Endothelial cell (in vitro differentiated cells): ENCODE results near the gene SLC6A19. TPM values are rescaled to one million over a fixed set of nuclear protein-coding genes. Genes with fewer than 3 reads are reported as not detected.

ENCODE experiments used
- DNase-seq: peaks from one replicate; pipeline ENCODE4 v3.0.0; 2021; ENCODE audit warnings: low spot score
- H3K27ac Mint-ChIP-seq: one replicate; pipeline ENCODE4 v1.8.0; 2021; ENCODE audit warnings: mixed read lengths, inconsistent platforms; ENCODE audit not compliant: unreplicated experiment
- H3K27me3 Mint-ChIP-seq: one replicate; pipeline ENCODE4 v1.8.0; 2021; ENCODE audit warnings: mild to moderate bottlenecking, moderate library complexity, mixed read lengths, inconsistent platforms; ENCODE audit not compliant: unreplicated experiment
- H3K36me3 Mint-ChIP-seq: one replicate; pipeline ENCODE4 v1.8.0; 2021; ENCODE audit warnings: mild to moderate bottlenecking, low read depth, mixed read lengths, inconsistent platforms; ENCODE audit not compliant: unreplicated experiment
- H3K4me1 Mint-ChIP-seq: one replicate; pipeline ENCODE4 v1.8.0; 2021; ENCODE audit warnings: mild to moderate bottlenecking, mixed read lengths, inconsistent platforms; ENCODE audit not compliant: unreplicated experiment
- H3K4me3 Mint-ChIP-seq: one replicate; pipeline ENCODE4 v1.8.0; 2021; ENCODE audit warnings: mild to moderate bottlenecking, mixed read lengths, inconsistent platforms; ENCODE audit not compliant: unreplicated experiment
- H3K9me3 Mint-ChIP-seq: one replicate; pipeline ENCODE4 v1.8.0; 2021; ENCODE audit warnings: mixed read lengths, inconsistent platforms; ENCODE audit not compliant: unreplicated experiment
- long read RNA-seq: library from polyadenylated mRNA; unstranded; transcript quantifications from one replicate; pipeline ENCODE4 v2.0.0, GENCODE V29; 2020; ENCODE audit not compliant: unreplicated experiment
- total RNA-seq: library from RNA; stranded (reverse); fragmentation: NEBNext Ultra II Directional; extraction: Animal tissue kit (Norgen Biotek cat#: 25700); gene quantifications from one replicate; pipeline ENCODE4 v1.2.1, GENCODE V29; 2021; ENCODE audit not compliant: unreplicated experiment
- TF ChIP-seq, protein P1 (sequence below): fragments of 200-600 bp; sonication (generic); IDR thresholded peaks from one replicate; pipeline ENCODE4 v1.5.0; 2021; ENCODE audit warnings: antibody characterized with exemption; ENCODE audit not compliant: unreplicated experiment

Gene SLC6A19
- not detected for total RNA-seq
- long read RNA-seq = 0 reads

DNA sequence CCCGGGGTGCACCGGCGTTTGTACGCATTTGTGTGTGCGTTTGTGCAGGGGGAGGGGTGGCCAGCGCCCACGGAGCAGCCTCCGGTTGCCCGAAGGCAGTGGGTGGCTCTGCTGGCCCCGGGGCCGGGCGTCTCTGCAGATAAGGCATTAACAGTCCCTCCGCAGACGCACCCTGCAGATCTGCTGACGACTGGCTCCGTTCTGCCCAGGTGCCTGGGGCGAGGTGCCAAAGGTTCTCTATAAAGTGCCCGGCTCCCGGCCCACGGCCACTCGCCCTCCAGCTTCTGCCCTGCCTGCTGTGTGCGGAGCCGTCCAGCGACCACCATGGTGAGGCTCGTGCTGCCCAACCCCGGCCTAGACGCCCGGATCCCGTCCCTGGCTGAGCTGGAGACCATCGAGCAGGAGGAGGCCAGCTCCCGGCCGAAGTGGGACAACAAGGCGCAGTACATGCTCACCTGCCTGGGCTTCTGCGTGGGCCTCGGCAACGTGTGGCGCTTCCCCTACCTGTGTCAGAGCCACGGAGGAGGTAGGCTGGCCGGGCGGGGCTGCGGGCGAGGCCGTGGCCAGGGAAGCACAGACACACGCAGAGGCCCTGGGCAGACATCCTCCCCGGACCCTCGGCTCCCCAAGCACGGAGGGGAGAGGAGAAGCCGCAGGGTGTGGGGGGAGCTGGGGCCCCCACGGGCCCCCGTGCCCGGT lies at the start of gene SLC6A19:
TSS of gene SLC6A19 (plus strand) at position 269 of the 699 bp plus-strand sequence. CDS start at position 325, 56 bp downstream.
- Mint-ChIP-seq H3K27ac (no peak within 1 kb of the TSS), H3K36me3 (no peaks in the 10 kb centered on the region), H3K27me3 (peaks cover 14% of the 10 kb centered on the region), H3K9me3 (no peaks in the 10 kb centered on the region), H3K4me3 (no peak within 1 kb of the TSS), H3K4me1 (peaks cover 3% of the 10 kb centered on the region)
- DNase-seq = no peak
- TF ChIP-seq, protein P1, sequence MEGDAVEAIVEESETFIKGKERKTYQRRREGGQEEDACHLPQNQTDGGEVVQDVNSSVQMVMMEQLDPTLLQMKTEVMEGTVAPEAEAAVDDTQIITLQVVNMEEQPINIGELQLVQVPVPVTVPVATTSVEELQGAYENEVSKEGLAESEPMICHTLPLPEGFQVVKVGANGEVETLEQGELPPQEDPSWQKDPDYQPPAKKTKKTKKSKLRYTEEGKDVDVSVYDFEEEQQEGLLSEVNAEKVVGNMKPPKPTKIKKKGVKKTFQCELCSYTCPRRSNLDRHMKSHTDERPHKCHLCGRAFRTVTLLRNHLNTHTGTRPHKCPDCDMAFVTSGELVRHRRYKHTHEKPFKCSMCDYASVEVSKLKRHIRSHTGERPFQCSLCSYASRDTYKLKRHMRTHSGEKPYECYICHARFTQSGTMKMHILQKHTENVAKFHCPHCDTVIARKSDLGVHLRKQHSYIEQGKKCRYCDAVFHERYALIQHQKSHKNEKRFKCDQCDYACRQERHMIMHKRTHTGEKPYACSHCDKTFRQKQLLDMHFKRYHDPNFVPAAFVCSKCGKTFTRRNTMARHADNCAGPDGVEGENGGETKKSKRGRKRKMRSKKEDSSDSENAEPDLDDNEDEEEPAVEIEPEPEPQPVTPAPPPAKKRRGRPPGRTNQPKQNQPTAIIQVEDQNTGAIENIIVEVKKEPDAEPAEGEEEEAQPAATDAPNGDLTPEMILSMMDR = no peak

DNA sequence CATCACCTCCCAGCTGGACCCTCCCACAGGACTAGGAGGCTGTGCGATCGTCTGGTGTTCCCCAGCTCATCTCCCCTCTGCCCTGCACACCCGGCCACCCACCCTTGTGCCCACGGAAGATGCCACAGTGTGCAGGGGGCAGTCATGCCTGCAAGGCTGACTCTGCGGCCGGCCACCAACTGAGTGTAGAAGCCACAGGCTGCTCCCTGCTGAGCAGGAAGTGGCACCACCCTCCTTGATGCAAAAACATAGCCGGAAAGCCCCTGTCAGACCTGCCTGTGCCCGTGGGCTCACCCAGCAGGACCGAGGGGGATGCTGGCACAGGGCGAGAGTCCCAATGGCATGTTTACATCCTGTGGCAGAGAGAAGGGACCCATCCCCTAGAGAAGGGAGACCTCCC lies 49.2 kb upstream of the SLC6A19 start:
- no peak overlapping the region for H3K27ac Mint-ChIP-seq
- H3K4me1 Mint-ChIP-seq = peaks cover 7% of the 10 kb centered on the region
- TF ChIP-seq, protein P1 = no peak
- no peaks in the 10 kb centered on the region for H3K9me3 Mint-ChIP-seq
- H3K36me3 Mint-ChIP-seq = peaks cover 6% of the 10 kb centered on the region
- DNase-seq = no peak
- H3K27me3 Mint-ChIP-seq = peaks cover 13% of the 10 kb centered on the region
- no peak overlapping the region for H3K4me3 Mint-ChIP-seq

DNA sequence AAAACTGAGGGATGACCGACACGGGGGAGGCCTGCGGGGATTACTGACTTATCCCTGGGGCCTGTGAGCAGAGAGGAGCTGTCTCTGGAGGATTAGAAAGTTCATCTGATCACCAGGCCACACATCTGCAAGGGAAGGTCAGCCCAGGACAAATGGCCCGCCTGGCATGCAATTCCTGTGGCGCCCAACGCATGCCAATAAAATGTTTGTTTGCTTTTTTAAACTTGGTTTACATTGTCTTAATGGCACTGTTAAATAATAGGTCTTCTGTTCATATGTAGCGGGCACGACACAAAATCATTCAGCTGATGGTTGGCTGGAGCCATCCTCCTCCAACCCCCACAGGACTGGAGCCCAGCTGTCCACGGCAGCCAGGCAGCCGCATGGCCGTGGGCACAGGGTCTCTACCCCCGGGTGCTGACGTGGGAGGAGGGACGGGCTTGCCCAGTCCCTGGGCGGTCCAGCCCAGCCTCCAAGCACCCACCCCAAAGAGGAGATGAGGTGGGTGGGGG lies 48.6 kb upstream of the SLC6A19 start:
- H3K4me1 Mint-ChIP-seq = peaks cover 5% of the 10 kb centered on the region
- no peak overlapping the region for H3K27ac Mint-ChIP-seq
- peaks cover 12% of the 10 kb centered on the region for H3K36me3 Mint-ChIP-seq
- no peak for DNase-seq
- no peak overlapping the region for H3K4me3 Mint-ChIP-seq
- TF ChIP-seq, protein P1 = no peak
- peaks cover 14% of the 10 kb centered on the region for H3K27me3 Mint-ChIP-seq
- no peaks in the 10 kb centered on the region for H3K9me3 Mint-ChIP-seq

DNA sequence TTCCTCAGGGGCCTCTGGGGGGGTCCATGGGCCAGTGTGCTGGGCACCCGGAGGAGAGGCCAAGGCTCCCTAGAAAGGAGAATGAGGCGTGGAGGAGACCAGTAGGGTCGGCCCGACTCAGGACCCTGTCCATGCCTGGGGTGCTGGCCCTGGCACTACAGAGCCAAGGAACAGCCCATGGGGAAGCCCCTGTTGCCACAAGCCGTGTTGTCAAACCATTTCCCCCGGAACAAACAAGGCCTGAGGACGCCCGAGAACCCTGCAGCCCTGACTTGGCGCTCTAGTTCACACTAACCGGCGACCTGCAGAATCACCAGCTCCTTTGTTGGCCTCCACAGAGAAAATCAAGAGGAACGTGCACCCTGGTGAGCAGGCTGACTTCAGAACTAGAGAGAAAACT lies 48.0 kb upstream of the SLC6A19 start:
- H3K27ac Mint-ChIP-seq = no peak overlapping the region
- no peak for DNase-seq
- peaks cover 14% of the 10 kb centered on the region for H3K36me3 Mint-ChIP-seq
- no peak overlapping the region for H3K4me3 Mint-ChIP-seq
- TF ChIP-seq, protein P1 = no peak
- H3K27me3 Mint-ChIP-seq = peaks cover 16% of the 10 kb centered on the region
- peaks cover 5% of the 10 kb centered on the region for H3K4me1 Mint-ChIP-seq
- H3K9me3 Mint-ChIP-seq = no peaks in the 10 kb centered on the region
